GM12872 (cell line): ENCODE results near the gene CADPS.

Experiments used
- CTCF ChIP-seq: IDR thresholded peaks from 3 replicates; pipeline ENCODE4 v1.5.1; 2011; ENCODE audit warnings: low read depth, mild to moderate bottlenecking, low read length, moderate library complexity; ENCODE audit not compliant: insufficient read depth

CADPS gene

DNA sequence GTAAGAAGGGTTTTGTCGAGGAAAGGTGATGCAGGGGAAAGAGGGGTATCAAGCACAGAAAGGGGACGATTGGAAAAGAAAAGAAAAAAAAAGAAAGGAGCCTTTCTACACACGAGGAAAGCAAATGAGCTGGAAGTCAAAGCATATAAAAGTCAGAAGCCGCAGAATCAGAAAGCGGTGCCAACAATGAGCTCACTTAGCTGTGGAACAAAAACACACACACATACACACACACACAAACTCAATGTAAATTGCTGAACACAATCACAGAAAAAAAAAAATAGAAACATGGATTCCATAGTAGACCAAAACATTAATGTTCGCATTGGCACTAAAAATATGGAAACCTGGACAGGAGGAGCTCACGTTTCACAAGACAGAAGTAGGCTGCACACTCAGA is 438.4 kb downstream of the CADPS start:
- TF ChIP-seq CTCF = no peak

DNA sequence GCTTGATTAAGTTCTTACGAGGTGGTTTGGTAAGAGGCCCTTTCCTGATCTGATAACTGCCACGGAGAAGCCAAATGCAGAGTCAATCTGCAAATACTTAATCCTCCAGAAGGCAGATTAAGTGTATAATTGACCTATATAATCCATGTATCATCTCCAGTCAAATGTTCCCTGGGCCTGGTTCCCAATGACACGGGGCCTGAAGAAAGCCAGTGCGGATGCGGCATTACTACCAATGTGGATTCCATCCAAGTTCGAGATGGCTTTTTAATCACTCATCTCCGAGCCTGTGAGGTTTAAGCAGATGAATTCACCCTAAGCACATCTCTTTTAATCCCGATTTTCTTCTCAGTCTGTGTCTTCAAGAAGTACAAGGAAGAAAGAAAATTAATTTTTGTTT is 441.8 kb downstream of the CADPS start:
- TF ChIP-seq CTCF = no peak

DNA sequence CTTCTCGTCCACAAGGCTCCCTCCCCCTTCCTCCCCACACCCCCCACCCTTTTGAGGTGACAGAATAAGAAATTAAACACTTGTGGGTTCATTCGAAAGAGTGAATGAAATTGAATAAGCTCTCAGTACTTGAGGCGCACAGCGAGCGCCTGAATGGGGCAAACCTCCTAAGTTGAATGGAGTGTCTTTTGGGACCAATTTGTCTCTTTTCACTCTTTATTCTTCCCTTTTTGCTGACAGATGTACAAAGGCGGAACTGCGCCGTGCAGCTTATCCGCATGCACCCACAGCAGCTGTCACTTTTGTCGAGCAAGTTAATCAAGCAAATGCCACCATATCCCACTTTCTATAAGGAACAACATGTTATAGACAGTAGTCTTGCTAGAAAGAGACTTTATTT is 454.0 kb downstream of the CADPS start:
- no peak for TF ChIP-seq CTCF

DNA sequence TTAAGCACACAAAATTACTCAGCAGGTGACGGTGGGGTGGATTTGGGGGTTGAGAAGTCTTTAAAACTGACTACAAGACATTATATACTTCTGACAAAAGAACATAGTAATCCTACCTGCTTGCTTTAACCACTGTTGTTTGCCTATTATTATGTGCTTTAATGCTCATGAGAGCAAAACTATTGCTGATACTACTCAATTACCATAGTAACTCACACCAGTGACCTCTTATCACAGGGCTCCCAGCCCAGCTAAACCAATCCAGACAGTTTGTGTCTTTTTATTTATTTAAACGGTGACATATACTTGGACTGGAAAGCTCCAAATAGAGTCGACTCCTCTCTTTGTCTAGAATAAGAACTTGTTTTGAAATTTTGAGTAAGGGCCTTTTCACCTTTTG is 459.1 kb downstream of the CADPS start:
- TF ChIP-seq CTCF = no peak

- TF ChIP-seq CTCF = no peak
Measured at GRCh38 chr3:62415312-62415801, 459.9 kb downstream of the CADPS start.

DNA sequence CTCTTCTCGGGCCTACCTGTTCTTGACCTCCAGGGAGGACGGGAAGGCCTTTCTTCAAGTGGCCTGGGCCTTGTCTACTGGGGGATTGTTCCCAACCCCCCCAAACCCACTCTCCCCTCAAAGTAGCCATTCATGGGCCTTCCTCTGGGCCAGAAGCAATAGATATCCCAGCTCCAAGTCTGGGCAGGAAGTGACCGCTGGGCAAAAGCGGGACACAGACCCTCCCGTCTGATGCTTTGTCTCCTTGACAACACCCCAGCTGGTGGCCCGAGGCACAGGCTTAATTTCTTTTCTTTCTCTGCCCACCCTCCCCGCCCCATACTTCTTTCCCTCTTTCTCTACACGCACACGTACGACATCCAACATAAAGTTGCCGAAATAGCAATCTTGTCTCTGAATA is 460.4 kb downstream of the CADPS start:
- TF ChIP-seq CTCF = no peak

DNA sequence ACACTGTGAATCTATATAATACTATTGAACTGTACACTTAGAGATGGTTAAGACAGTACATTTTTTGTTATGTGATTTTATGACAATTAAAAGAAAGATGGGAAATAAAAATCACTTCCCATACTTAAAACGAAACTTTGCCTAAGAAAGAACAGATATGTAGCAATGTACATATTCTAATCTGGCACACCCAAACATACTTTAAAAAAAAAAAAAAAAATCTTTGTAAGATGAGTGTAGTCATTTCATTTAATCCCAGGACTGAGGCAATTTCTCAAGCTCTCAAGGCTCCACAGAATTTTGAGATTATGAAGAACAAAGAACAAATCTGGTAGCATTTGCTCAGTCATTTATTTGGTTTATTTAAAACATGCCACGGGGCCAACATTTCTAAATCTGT is 461.5 kb downstream of the CADPS start:
- no peak for TF ChIP-seq CTCF

DNA sequence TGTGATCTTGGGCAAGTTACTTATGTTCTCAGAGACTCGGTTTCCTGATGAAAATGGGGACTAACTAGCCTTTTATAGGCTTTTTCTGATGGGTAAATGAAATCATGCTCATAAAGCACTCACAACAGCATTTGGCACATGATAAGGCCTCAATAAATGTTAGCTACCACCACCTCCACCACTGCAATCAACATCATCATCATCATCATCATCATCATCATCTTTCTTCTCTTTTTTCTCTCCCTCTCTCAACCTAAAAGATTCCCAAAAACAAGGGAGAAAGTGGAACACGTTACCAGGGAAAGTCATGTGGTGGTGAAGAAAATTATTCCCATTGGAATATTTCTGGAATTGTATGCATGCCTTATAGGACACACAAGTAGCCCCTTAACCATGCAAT is 468.3 kb downstream of the CADPS start:
- no peak for TF ChIP-seq CTCF
